HepG2 (cell line): ENCODE data around the gene SEC14L6. TPM values are rescaled to one million over a fixed set of nuclear protein-coding genes. Genes with fewer than 3 reads are reported as not detected.
"Not testable (repeated sequence)": the region's sequence is repeated elsewhere in the genome, so short reads cannot be mapped to it uniquely, and the experiment has no call there.

ENCODE experiments used
- ATAC-seq: fragments of 200-7000 bp; cut with Tn5 transposase; 3 replicates; pipeline ENCODE4 v1.9.1; 2020; ENCODE audit warnings: mild to moderate bottlenecking, moderate library complexity
- BruUV-seq: library from RNA; stranded (reverse); fragments of 400-500 nt; replicated peaks from 2 replicates; lab custom pipeline; 2021; lab: Mats Ljungman, UMichigan
- CTCF ChIA-PET: fragments of 300-600 bp; formaldehyde crosslinking; extraction: SDS; loops from one replicate; lab custom pipeline; 2021; ENCODE audit warnings: low total read pairs, inconsistent platforms, low intra/inter-chr PET ratio; lab: Yijun Ruan, JAX
- POLR2A ChIA-PET: fragments of 350-600 bp; sonication (Branson Sonifier 250); formaldehyde crosslinking; loops from one replicate; lab custom pipeline; 2020; ENCODE audit warnings: antibody characterized with exemption, inconsistent platforms; lab: Yijun Ruan, JAX
- DNase-seq: peaks from one replicate; pipeline ENCODE4 v3.0.0-alpha.2; 2015; ENCODE audit warnings: low spot score
- FAIRE-seq: peaks from 3 replicates; lab custom pipeline; 2011; peaks lifted over from hg19 to GRCh38; lab: Jason Lieb, UNC
- H2AFZ ChIP-seq: one replicate; pipeline ENCODE4 v1.6.1; 2011; ENCODE audit warnings: low read length, inconsistent platforms
- H3K27ac ChIP-seq: fragments of 300-600 bp; 3 replicates; pipeline ENCODE4 v1.8.0; 2011; ENCODE audit warnings: mixed run types, mild to moderate bottlenecking, mixed read lengths, low read length, inconsistent platforms; ENCODE audit not compliant: insufficient read depth; ENCODE audit errors: extremely low read length
- H3K27me3 ChIP-seq, 2 experiments: fragments of 200-600 bp in 1 of 2; 2 replicates in 1 of 2; 3 replicates in 1 of 2; pipeline versions ENCODE4 v1.6.0 to v1.8.0; 2011; ENCODE audit warnings: low read length in 2 of 2, mild to moderate bottlenecking in 2 of 2, moderate library complexity in 2 of 2, inconsistent platforms in 1 of 2; ENCODE audit not compliant: insufficient read depth in 2 of 2, control insufficient read depth in 1 of 2
- H3K36me3 ChIP-seq, 2 experiments: fragments of 200-600 bp in 1 of 2; replicated peaks in 1 of 2; 2 replicates in 1 of 2; 3 replicates in 1 of 2; pipeline versions ENCODE4 v1.5.1 to v1.8.0; 2011; ENCODE audit warnings: low read length in 2 of 2, inconsistent platforms in 1 of 2; ENCODE audit not compliant: insufficient read depth in 2 of 2, control insufficient read depth in 1 of 2
- H3K4me1 ChIP-seq: 2 replicates; pipeline ENCODE4 v1.5.1; 2012; ENCODE audit warnings: low read length, inconsistent platforms; ENCODE audit not compliant: insufficient read depth
- H3K4me2 ChIP-seq: 2 replicates; pipeline ENCODE4 v1.6.0; 2011; ENCODE audit warnings: low read depth, low read length, inconsistent platforms
- H3K4me3 ChIP-seq, 3 experiments: fragments of 200-600 bp in 1 of 3; sonication (generic), shearing (Covaris generic) in 1 of 3; replicated peaks in 1 of 3; 2 replicates each; pipeline ENCODE4 v1.5.1; 2011 to 2016; ENCODE audit warnings: low read length in 3 of 3, inconsistent platforms in 2 of 3, low read depth in 2 of 3, mild to moderate bottlenecking in 2 of 3, control low read depth in 1 of 3, mixed read lengths in 1 of 3; ENCODE audit not compliant: insufficient read depth in 1 of 3
- H3K79me2 ChIP-seq: one replicate; pipeline ENCODE4 v1.6.1; 2011; ENCODE audit warnings: low read length, inconsistent platforms; ENCODE audit not compliant: insufficient read depth
- H3K9ac ChIP-seq: 2 replicates; pipeline ENCODE4 v1.6.0; 2011; ENCODE audit warnings: mild to moderate bottlenecking, low read depth, low read length, inconsistent platforms; ENCODE audit not compliant: insufficient read depth
- H3K9me3 ChIP-seq: 2 replicates; pipeline ENCODE4 v1.5.1; 2012; ENCODE audit warnings: mild to moderate bottlenecking, low read length
- H4K20me1 ChIP-seq: 2 replicates; pipeline ENCODE4 v1.6.0; 2011; ENCODE audit warnings: inconsistent platforms, mild to moderate bottlenecking, low read length, moderate library complexity; ENCODE audit not compliant: insufficient read depth
- AGO2 ChIP-seq: fragments of 200-400 bp; formaldehyde crosslinking; optimal IDR thresholded peaks from 2 replicates; pipeline ENCODE3; 2017; ENCODE audit warnings: mild to moderate bottlenecking, low read depth, low read length, moderate library complexity
- TRIM24 ChIP-seq: sonication (generic); formaldehyde crosslinking; IDR thresholded peaks from 2 replicates; pipeline ENCODE4 v1.8.0; 2022; ENCODE audit warnings: mild to moderate bottlenecking, missing genetic modification reagents
- ZNF768 ChIP-seq: sonication (generic); formaldehyde crosslinking; IDR thresholded peaks from 2 replicates; pipeline ENCODE4 v1.4.0; 2020; ENCODE audit warnings: missing genetic modification reagents
- WGBS: methylation state at CpG from one replicate; pipeline ENCODE4 v1.1.6; 2017; ENCODE audit warnings: low lambda C conversion rate; 5-methylcytosine and 5-hydroxymethylcytosine counted together
- in situ Hi-C: cut with HindIII; loops from 2 replicates; pipeline ENCODE4 v1.10.0; 2017; ENCODE audit warnings: low pct_unique_long_range_greater_than_20kb; ENCODE audit not compliant: extremely low pct_ligation_motif_present
- intact Hi-C: fragments of 100-400 bp; cut with micrococcal nuclease; formaldehyde crosslinking; loops from one replicate; pipeline ENCODE4 v1.10.0; 2022; ENCODE audit not compliant: unreplicated experiment
- polyA plus RNA-seq, 8 experiments: library from polyadenylated mRNA; depleted of rRNA in 3 of 8; stranded (reverse) in 7 of 8; unstranded in 1 of 8; fragments of >200 nt; fragmentation: Illumina TruSeq in 4 of 8; extraction: Trizol in 4 of 8; gene quantifications; 2 replicates each; pipeline versions ENCODE4 v1.2.1 to v1.2.3, GENCODE V29; 2011 to 2016; ENCODE audit warnings: low read depth in 4 of 8, missing spikeins in 1 of 8, mixed read lengths in 1 of 8; ENCODE audit not compliant: insufficient read depth in 1 of 8
- total RNA-seq, 5 experiments: library from RNA; depleted of rRNA; stranded (reverse); fragments of >200 nt; fragmentation: Illumina TruSeq; extraction: Trizol; gene quantifications; 2 replicates each; pipeline ENCODE4 v1.2.3, GENCODE V29; 2016; ENCODE audit warnings: low read depth in 1 of 5
- TF ChIP-seq, protein P1 (sequence below): sonication (generic); formaldehyde crosslinking; conservative IDR thresholded peaks from 2 replicates; pipeline ENCODE4 v1.8.1; 2023; ENCODE audit warnings: missing genetic modification reagents

SEC14L6 gene
- total and polyA plus RNA-seq, 2 of the 13 experiments (the other 11 are each of a cell fraction or from before 2014, with no cell fraction given) = 0.09 to 9.3 TPM

DNA sequence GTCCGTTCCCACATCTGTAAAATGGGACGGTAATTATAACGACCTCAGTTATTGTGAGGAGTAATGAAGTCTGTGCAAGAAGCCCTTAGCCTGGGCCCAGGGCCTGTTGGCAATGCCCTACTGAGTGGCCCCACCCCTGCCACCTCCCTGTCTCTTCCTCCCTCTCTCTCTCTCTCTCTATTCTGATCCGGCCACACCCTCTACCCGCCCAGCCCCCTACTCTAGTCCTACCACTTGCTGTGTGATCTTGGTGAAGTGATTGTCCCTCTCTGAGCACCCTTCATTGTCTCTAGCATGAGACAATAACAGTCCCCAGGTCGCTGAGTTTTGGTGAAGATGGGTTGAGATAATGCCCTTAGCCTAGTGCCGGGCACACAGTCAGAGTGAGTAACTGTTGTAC, 7.4 kb upstream of the SEC14L6 start:
- POLR2A ChIA-PET = no interaction called here

DNA sequence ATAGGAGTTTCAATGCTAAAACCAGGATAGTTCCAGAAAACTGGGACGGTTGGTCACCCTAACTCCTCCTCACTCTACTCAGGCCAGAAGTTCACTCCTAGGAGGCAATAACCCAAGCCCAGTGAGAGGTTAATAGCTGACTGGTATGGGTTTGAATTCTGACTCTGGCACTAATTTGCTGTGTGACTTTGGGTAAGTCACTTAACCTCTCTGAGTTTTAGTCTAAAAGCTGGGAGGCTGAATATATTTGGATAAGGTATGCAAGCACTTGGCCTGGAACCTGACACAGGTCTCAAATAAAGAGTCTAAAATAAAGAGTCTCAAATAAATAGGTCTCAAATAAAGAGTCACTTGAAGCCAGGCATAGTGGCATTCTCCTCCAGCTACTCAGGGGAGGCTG, 6.2 kb upstream of the SEC14L6 start:
- Histone ChIP-seq H3K4me2 (no peak overlapping the region), H3K36me3 (no peaks in the 10 kb centered on the region), H3K4me3 (no peak overlapping the region), H3K9me3 (no peaks in the 10 kb centered on the region), H3K9ac (no peak overlapping the region), H2AFZ (no peak overlapping the region), H3K27me3 (peaks cover 0 to 8% of the 10 kb centered on the region in 2 experiments; a peak in 2 of 5 replicates), H3K79me2 (no peaks in the 10 kb centered on the region), H4K20me1 (no peaks in the 10 kb centered on the region), H3K27ac (no peak overlapping the region), H3K4me1 (peaks cover 13% of the 10 kb centered on the region; the same call in 1 of the 2 replicates)
- TF ChIP-seq AGO2 (no peak), ZNF768 (CRISPR knock-in tag) (peak; percentile 53; the same call in 1 of the 2 replicates)
- TF ChIP-seq, protein P1, sequence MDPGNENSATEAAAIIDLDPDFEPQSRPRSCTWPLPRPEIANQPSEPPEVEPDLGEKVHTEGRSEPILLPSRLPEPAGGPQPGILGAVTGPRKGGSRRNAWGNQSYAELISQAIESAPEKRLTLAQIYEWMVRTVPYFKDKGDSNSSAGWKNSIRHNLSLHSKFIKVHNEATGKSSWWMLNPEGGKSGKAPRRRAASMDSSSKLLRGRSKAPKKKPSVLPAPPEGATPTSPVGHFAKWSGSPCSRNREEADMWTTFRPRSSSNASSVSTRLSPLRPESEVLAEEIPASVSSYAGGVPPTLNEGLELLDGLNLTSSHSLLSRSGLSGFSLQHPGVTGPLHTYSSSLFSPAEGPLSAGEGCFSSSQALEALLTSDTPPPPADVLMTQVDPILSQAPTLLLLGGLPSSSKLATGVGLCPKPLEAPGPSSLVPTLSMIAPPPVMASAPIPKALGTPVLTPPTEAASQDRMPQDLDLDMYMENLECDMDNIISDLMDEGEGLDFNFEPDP = no peak
- no peak for DNase-seq
- no TSS peak for BruUV-seq
- in situ Hi-C loops = no loop called here
- intact Hi-C loops = no loop called here
- FAIRE-seq = no peak
- ChIA-PET CTCF (no interaction called here), POLR2A (no interaction called here)
- no peak for ATAC-seq
- 0% methylated on average over 1 of the region's 1 CpG for WGBS

More for the DNA sequence above, 7.4 kb upstream of the SEC14L6 start:
- intact Hi-C loops (no loop called here), in situ Hi-C loops (no loop called here)
- H3K27ac ChIP-seq = no peak overlapping the region
- H4K20me1 ChIP-seq = no peaks in the 10 kb centered on the region
- no peak overlapping the region for H3K9ac ChIP-seq
- no peaks in the 10 kb centered on the region for H3K36me3 ChIP-seq
- H3K79me2 ChIP-seq = no peaks in the 10 kb centered on the region
- no peak overlapping the region for H2AFZ ChIP-seq
- no peak for ATAC-seq
- no TSS peak for BruUV-seq
- no peak for DNase-seq
- FAIRE-seq = no peak
- no peaks in the 10 kb centered on the region for H3K9me3 ChIP-seq
- 83% methylated on average over 6 of the region's 7 CpGs for WGBS
- peaks cover 12% of the 10 kb centered on the region; the same call in 1 of the 2 replicates for H3K4me1 ChIP-seq
- CTCF ChIA-PET = no interaction called here
- H3K27me3 ChIP-seq = no peaks in the 10 kb centered on the region; a peak in 1 of 5 replicates
- TF ChIP-seq TRIM24 (CRISPR knock-in tag) (no peak), ZNF768 (CRISPR knock-in tag) (peak; percentile 72)
- H3K4me3 ChIP-seq = no peak overlapping the region
- no peak overlapping the region for H3K4me2 ChIP-seq

DNA sequence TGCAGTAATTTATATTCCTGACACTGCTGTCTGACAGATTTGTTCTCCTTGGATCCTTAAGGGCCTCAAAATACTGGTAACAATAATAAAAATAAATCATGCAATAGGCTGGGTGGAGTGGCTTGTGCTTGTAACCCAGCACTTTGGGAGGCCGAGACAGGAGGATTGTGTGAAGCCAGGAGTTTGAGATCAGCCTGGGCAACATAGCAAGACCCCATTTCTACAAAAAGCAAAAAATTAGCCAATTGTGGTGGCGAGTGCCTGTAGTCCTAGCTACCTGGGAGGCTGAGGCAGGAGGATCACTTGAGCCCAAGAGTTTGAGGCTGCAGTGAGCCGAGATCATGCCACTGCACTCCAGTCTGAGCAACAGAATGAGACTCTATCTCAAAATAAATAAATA, 5.3 kb upstream of the SEC14L6 start:
- H2AFZ ChIP-seq, FAIRE-seq, H3K27ac ChIP-seq, DNase-seq, in situ Hi-C loops, POLR2A ChIA-PET, H3K9me3 ChIP-seq, H4K20me1 ChIP-seq, H3K9ac ChIP-seq, H3K4me2 ChIP-seq, BruUV-seq, ATAC-seq, CTCF ChIA-PET, H3K36me3 ChIP-seq, H3K79me2 ChIP-seq, H3K4me3 ChIP-seq, intact Hi-C loops: not testable (repeated sequence)
- 43% methylated on average over 3 of the region's 3 CpGs for WGBS
- H3K27me3 ChIP-seq = peaks cover 2 to 12% of the 10 kb centered on the region in 2 experiments; a peak in 2 of 5 replicates
- peaks cover 22% of the 10 kb centered on the region; the same call in 1 of the 2 replicates for H3K4me1 ChIP-seq
